PFSK-1 (cell line): Measurements from ENCODE around the gene CD300H.

Experiments used
- FOXP2 ChIP-seq: optimal IDR thresholded peaks from 2 replicates; pipeline ENCODE3; 2011; ENCODE audit warnings: borderline replicate concordance, control low read depth, inconsistent platforms; ENCODE audit not compliant: insufficient read depth; ENCODE audit errors: extremely low read length, extremely low read depth
- POLR2AphosphoS5 ChIP-seq: IDR thresholded peaks from 2 replicates; pipeline ENCODE4 v1.6.1; 2012; ENCODE audit warnings: low read depth, mild to moderate bottlenecking, control low read depth, low read length, moderate library complexity
- REST ChIP-seq, 2 experiments: IDR thresholded peaks; 2 replicates each; pipeline versions ENCODE4 v1.6.1 to v1.8.0; 2011 to 2012; ENCODE audit warnings: low read depth in 2 of 2, low read length in 2 of 2, control low read depth in 1 of 2, inconsistent platforms in 1 of 2, mild to moderate bottlenecking in 1 of 2, moderate library complexity in 1 of 2; ENCODE audit not compliant: insufficient read depth in 1 of 2
- SIN3A ChIP-seq: IDR thresholded peaks from 2 replicates; pipeline ENCODE4 v1.6.1; 2012; ENCODE audit warnings: mild to moderate bottlenecking, low read length, moderate library complexity, borderline replicate concordance; ENCODE audit not compliant: insufficient read depth
- TAF1 ChIP-seq: IDR thresholded peaks from 2 replicates; pipeline ENCODE4 v1.6.1; 2012; ENCODE audit warnings: low read length, control low read depth, borderline replicate concordance; ENCODE audit not compliant: insufficient read depth

The CD300H gene

GRCh38 chr17:74607221-74607620 is 39.9 kb upstream of the CD300H start:
- TF ChIP-seq FOXP2 (no peak), POLR2AphosphoS5 (no peak), REST (IDR thresholded peaks at IDR 0.05; ENCODE audit: insufficient read depth in 1 of 2, low read depth in 2 of 2, low read length in 2 of 2) (no peak), TAF1 (no peak), SIN3A (no peak)

GRCh38 chr17:74606050-74606449 is 38.7 kb upstream of the CD300H start:
- no peak for TF ChIP-seq FOXP2
- no peak for TF ChIP-seq REST (IDR thresholded peaks at IDR 0.05; ENCODE audit: insufficient read depth in 1 of 2, low read depth in 2 of 2, low read length in 2 of 2)
- TF ChIP-seq TAF1, result no peak
- no peak for TF ChIP-seq SIN3A
- no peak for TF ChIP-seq POLR2AphosphoS5

DNA sequence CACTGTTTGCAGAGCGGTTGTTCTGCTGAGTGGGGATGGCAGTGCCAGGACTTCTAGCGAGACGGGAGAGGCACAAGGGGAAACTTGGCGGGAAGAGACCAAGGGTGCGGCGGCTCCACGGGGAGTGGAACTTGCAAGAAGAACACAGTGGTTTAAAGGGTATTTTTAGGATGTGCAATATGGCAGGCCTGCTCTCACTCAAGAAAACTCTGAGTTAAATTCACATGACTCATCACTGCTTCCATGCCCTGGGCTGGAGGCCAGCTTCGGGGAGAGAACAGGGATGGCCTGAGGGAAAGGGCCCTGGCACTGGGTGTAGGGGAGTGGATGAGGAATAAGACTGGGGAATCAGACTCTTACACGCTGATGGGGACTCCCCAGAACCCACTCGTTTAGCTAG is 38.1 kb upstream of the CD300H start:
- TF ChIP-seq REST (IDR thresholded peaks at IDR 0.05; ENCODE audit: insufficient read depth in 1 of 2, low read depth in 2 of 2, low read length in 2 of 2) (no peak), SIN3A (no peak), FOXP2 (no peak), POLR2AphosphoS5 (no peak), TAF1 (no peak)

DNA sequence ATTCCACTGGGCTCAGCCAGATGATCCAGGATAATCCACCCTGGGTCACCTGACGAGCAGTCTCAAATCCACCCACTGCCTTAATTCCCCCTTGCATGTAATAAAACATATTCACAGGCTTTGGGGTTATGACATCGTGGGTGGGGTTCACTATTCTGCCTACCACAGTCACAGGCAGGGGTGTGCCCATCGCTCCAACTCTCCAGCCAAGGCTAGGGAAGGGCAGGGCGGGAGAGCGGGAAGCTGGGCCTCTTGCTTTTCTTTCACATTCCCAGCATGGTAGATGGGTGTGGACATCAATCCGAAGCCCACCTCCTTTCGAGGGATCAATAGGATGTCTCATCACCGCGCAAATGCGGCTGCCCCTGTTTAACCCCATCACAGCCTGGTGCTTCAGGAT is 37.5 kb upstream of the CD300H start:
- TF ChIP-seq SIN3A, result no peak
- TF ChIP-seq FOXP2, result no peak
- no peak for TF ChIP-seq REST (IDR thresholded peaks at IDR 0.05; ENCODE audit: insufficient read depth in 1 of 2, low read depth in 2 of 2, low read length in 2 of 2)
- no peak for TF ChIP-seq TAF1
- TF ChIP-seq POLR2AphosphoS5, result no peak

DNA sequence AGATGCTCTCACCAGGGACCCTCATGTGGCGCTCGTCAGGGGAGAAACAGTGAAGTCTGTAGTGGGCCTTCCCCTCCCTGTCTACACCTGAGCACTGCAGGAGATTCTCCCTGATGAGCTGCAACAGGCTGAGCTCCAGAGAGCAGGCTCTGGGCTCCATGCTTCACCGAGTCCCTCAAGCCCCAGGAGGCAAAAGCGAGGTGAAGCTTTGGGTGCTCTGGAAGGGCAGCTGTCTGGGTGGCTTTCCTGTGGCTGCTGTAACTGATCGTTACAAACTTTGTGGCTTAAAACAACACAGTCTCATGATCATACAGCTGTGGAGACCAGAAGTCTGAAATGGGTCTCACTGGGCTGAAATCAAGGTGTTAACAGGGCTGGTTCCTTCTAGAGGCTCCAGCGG is 36.9 kb upstream of the CD300H start:
- no peak for TF ChIP-seq POLR2AphosphoS5
- no peak for TF ChIP-seq FOXP2
- TF ChIP-seq TAF1, result no peak
- TF ChIP-seq SIN3A, result no peak
- TF ChIP-seq REST (IDR thresholded peaks at IDR 0.05; ENCODE audit: insufficient read depth in 1 of 2, low read depth in 2 of 2, low read length in 2 of 2), result no peak
